Activated CD8-positive, alpha-beta memory T cell treated with anti-CD3 and anti-CD28 coated beads, Interleukin-2, amount 50 U/mL, for 4 hours (primary cell): ENCODE measurements around the gene CRABP2.

ENCODE experiments used
- DNase-seq: peaks from one replicate; pipeline ENCODE4 v3.0.0-alpha.2; 2020

Gene CRABP2

GRCh38 chr1:156667968-156668709 lies 37.2 kb downstream of the CRABP2 start:
- DNase-seq, result no peak

GRCh38 chr1:156667610-156667967 lies 37.8 kb downstream of the CRABP2 start:
- no peak for DNase-seq

- no peak for DNase-seq
Observed at GRCh38 chr1:156666862-156667609, 38.3 kb downstream of the CRABP2 start.

GRCh38 chr1:156665539-156665938 lies 39.8 kb downstream of the CRABP2 start:
- DNase-seq, result no peak

- DNase-seq, result no peak
Observed at GRCh38 chr1:156664767-156665411, 40.5 kb downstream of the CRABP2 start.

GRCh38 chr1:156664046-156664766 lies 41.2 kb downstream of the CRABP2 start:
- DNase-seq, result no peak

- no peak for DNase-seq
Observed at GRCh38 chr1:156663178-156663577, 42.2 kb downstream of the CRABP2 start.

GRCh38 chr1:156662800-156663055 lies 42.7 kb downstream of the CRABP2 start:
- no peak for DNase-seq

GRCh38 chr1:156662005-156662799 lies 43.2 kb downstream of the CRABP2 start:
- no peak for DNase-seq

- DNase-seq, result no peak
Observed at GRCh38 chr1:156660752-156661112, 44.7 kb downstream of the CRABP2 start.

- peak; percentile 91 for DNase-seq
Observed at GRCh38 chr1:156659988-156660751, 45.2 kb downstream of the CRABP2 start.

GRCh38 chr1:156659661-156659987 lies 45.8 kb downstream of the CRABP2 start:
- DNase-seq, result no peak

- DNase-seq, result no peak
Observed at GRCh38 chr1:156658945-156659574, 46.3 kb downstream of the CRABP2 start.

GRCh38 chr1:156658496-156658895 lies 46.9 kb downstream of the CRABP2 start:
- DNase-seq, result no peak

GRCh38 chr1:156657741-156658319 lies 47.6 kb downstream of the CRABP2 start:
- DNase-seq, result no peak

GRCh38 chr1:156656806-156657740 lies 48.3 kb downstream of the CRABP2 start:
- peak; percentile 79 for DNase-seq

- no peak for DNase-seq
Observed at GRCh38 chr1:156655904-156656516, 49.4 kb downstream of the CRABP2 start.

- no peak for DNase-seq
Observed at GRCh38 chr1:156655151-156655903, 50.1 kb downstream of the CRABP2 start.

- no peak for DNase-seq
Observed at GRCh38 chr1:156654700-156655099, 50.7 kb downstream of the CRABP2 start.
